ENCODE measurements around the gene PLLP. TPM values are rescaled to one million over a fixed set of nuclear protein-coding genes. Genes with fewer than 3 reads are reported as not detected.

PLLP gene
- total and polyA plus RNA-seq, 10 of the 15 experiments (the other 5 are each of a cell fraction or from before 2014, with no cell fraction given): 0.21 to 5.8 (median 0.67) TPM

GRCh38 chr16:57284209-57284951, at the start of gene PLLP (continued):
- TF ChIP-seq SREBF1 (IDR thresholded peaks at IDR 0.05; ENCODE audit: low read length) (no peak), ESRRA (IDR thresholded peaks at IDR 0.05; ENCODE audit: low read length) (no peak), PKNOX1 (IDR thresholded peaks at IDR 0.05) (no peak), MTA3 (IDR thresholded peaks at IDR 0.05; ENCODE audit: borderline replicate concordance, low read length) (no peak), HDAC6 (IDR thresholded peaks at IDR 0.05; ENCODE audit: unreplicated experiment) (peak; percentile 34), JUNB (IDR thresholded peaks at IDR 0.05) (no peak), GATAD2B (conservative IDR thresholded peaks at IDR 0.05; ENCODE audit: low read depth) (peak; percentile 76; the same call in 1 of the 2 replicates), EGR1 (IDR thresholded peaks at IDR 0.05; ENCODE audit: borderline replicate concordance in 1 of 2, low read depth in 2 of 2, low read length in 2 of 2) (peak in 1 of 2 experiments; percentile 75; a peak in 1 of 3 replicates), BACH1 (IDR thresholded peaks at IDR 0.05; ENCODE audit: borderline replicate concordance) (peak; percentile 69; the same call in 1 of the 2 replicates), SP1 (IDR thresholded peaks at IDR 0.05; ENCODE audit: low read depth, low read length) (peak; percentile 29), CTCF (IDR thresholded peaks at IDR 0.05 in 2 of 3, conservative IDR thresholded peaks at IDR 0.05 in 1 of 3; ENCODE audit: control insufficient read depth in 2 of 3, extremely low read depth in 1 of 3, insufficient read depth in 1 of 3, low read depth in 3 of 3, low read length in 3 of 3) (no peak), ZNF687 (IDR thresholded peaks at IDR 0.05) (peak; percentile 96), YY1 (IDR thresholded peaks at IDR 0.05; ENCODE audit: low read depth, low read length) (0 out of 2 replicates have a peak, but pooled peaks have one; percentile 43), IKZF1 (conservative IDR thresholded peaks at IDR 0.05) (peak; percentile 97), TCF3 (IDR thresholded peaks at IDR 0.05; ENCODE audit: borderline replicate concordance, insufficient read depth, low read depth, low read length) (0 out of 2 replicates have a peak, but pooled peaks have one; percentile 43), NRF1 (conservative IDR thresholded peaks at IDR 0.05; ENCODE audit: low read depth, low read length) (no peak)
